H1 (cell line): ENCODE measurements around the gene TMIGD2. TPM values are rescaled to one million over a fixed set of nuclear protein-coding genes. Genes with fewer than 3 reads are reported as not detected.
A peak's percentile ranks its signal among the peaks of the same experiment; 100 is the strongest.

Experiments
- ASH2L ChIP-seq: fragments of 200-600, 300-600 bp; sonication (generic); IDR thresholded peaks from one replicate; pipeline ENCODE4 v1.7.1; 2017; ENCODE audit warnings: low read length
- ATF2 ChIP-seq: IDR thresholded peaks from 2 replicates; pipeline ENCODE4 v1.6.1; 2012; ENCODE audit warnings: low read length, inconsistent platforms
- CREB1 ChIP-seq: IDR thresholded peaks from 2 replicates; pipeline ENCODE4 v1.6.1; 2012; ENCODE audit warnings: inconsistent platforms
- EGR1 ChIP-seq: IDR thresholded peaks from 2 replicates; pipeline ENCODE4 v1.6.1; 2011; ENCODE audit warnings: low read depth, low read length, borderline replicate concordance
- FOSL1 ChIP-seq: IDR thresholded peaks from 2 replicates; pipeline ENCODE4 v1.6.1; 2011; ENCODE audit warnings: mild to moderate bottlenecking, low read depth, low read length, moderate library complexity; ENCODE audit not compliant: insufficient read depth
- HDAC2 ChIP-seq, 2 experiments: fragments of 300-600 bp in 1 of 2; sonication (generic) in 1 of 2; IDR thresholded peaks; 2 replicates each; pipeline ENCODE4 v1.6.1; 2011 to 2012; ENCODE audit warnings: low read depth in 2 of 2, low read length in 2 of 2, mild to moderate bottlenecking in 2 of 2, moderate library complexity in 2 of 2, borderline replicate concordance in 1 of 2, inconsistent platforms in 1 of 2
- HDAC6 ChIP-seq: IDR thresholded peaks from one replicate; pipeline ENCODE4 v1.7.1; 2012; ENCODE audit warnings: low read depth, mild to moderate bottlenecking, inconsistent platforms, low read length, moderate library complexity
- JUND ChIP-seq: IDR thresholded peaks from 2 replicates; pipeline ENCODE4 v1.6.1; 2011; ENCODE audit warnings: mild to moderate bottlenecking, improper control_type of control experiment, low read length
- KDM5A ChIP-seq: fragments of 200-600 bp; IDR thresholded peaks from 2 replicates; pipeline ENCODE4 v1.7.1; 2012; ENCODE audit warnings: mild to moderate bottlenecking, low read length, inconsistent platforms, mixed read lengths
- MAX ChIP-seq: IDR thresholded peaks from 2 replicates; pipeline ENCODE4 v1.6.1; 2012; ENCODE audit warnings: inconsistent platforms
- NRF1 ChIP-seq: IDR thresholded peaks from 2 replicates; pipeline ENCODE4 v1.6.1; 2011; ENCODE audit warnings: mild to moderate bottlenecking, low read depth, low read length, improper control_type of control experiment
- PHF8 ChIP-seq: fragments of 200-600 bp; sonication (generic); conservative IDR thresholded peaks from 2 replicates; pipeline ENCODE4 v1.7.1; 2012; ENCODE audit warnings: low read depth, mild to moderate bottlenecking, inconsistent platforms, low read length, moderate library complexity
- POLR2A ChIP-seq, 2 experiments: IDR thresholded peaks; 1 replicate in 1 of 2; 2 replicates in 1 of 2; pipeline ENCODE4 v1.6.1; 2011; ENCODE audit warnings: low read depth in 2 of 2, low read length in 2 of 2, mild to moderate bottlenecking in 2 of 2; ENCODE audit errors: control extremely low read depth in 1 of 2
- POLR2AphosphoS5 ChIP-seq: IDR thresholded peaks from 2 replicates; pipeline ENCODE4 v1.6.1; 2011; ENCODE audit warnings: low read depth, low read length
- RAD21 ChIP-seq, 2 experiments: IDR thresholded peaks in 1 of 2; conservative IDR thresholded peaks in 1 of 2; 2 replicates each; pipeline ENCODE4 v1.6.1; 2011; ENCODE audit warnings: low read depth in 2 of 2, low read length in 2 of 2, improper control_type of control experiment in 1 of 2, inconsistent platforms in 1 of 2, mild to moderate bottlenecking in 1 of 2, moderate library complexity in 1 of 2
- RNF2 ChIP-seq: fragments of 200-900, 300-1000 bp; sonication (generic); IDR thresholded peaks from 2 replicates; pipeline ENCODE4 v1.7.1; 2016; ENCODE audit warnings: borderline replicate concordance, low read depth, mild to moderate bottlenecking, antibody characterized with exemption, low read length; ENCODE audit not compliant: poor library complexity, severe bottlenecking; ENCODE audit errors: missing control alignments
- RXRA ChIP-seq: IDR thresholded peaks from 2 replicates; pipeline ENCODE4 v1.6.1; 2011; ENCODE audit warnings: low read depth, mild to moderate bottlenecking, low read length, moderate library complexity; ENCODE audit not compliant: insufficient read depth
- SIN3A ChIP-seq, 2 experiments: IDR thresholded peaks in 1 of 2; conservative IDR thresholded peaks in 1 of 2; 2 replicates each; pipeline ENCODE4 v1.6.1; 2011 to 2012; ENCODE audit warnings: low read length in 2 of 2, improper control_type of control experiment in 1 of 2, low read depth in 1 of 2, mild to moderate bottlenecking in 1 of 2
- SP1 ChIP-seq: IDR thresholded peaks from 2 replicates; pipeline ENCODE4 v1.6.1; 2011; ENCODE audit warnings: low read depth, low read length
- SP4 ChIP-seq: IDR thresholded peaks from 2 replicates; pipeline ENCODE4 v1.6.1; 2012; ENCODE audit warnings: low read length, inconsistent platforms
- TEAD4 ChIP-seq: IDR thresholded peaks from 2 replicates; pipeline ENCODE4 v1.6.1; 2012; ENCODE audit warnings: low read depth, low read length, inconsistent platforms, mixed read lengths
- polyA plus RNA-seq, 7 experiments: library from polyadenylated mRNA; depleted of rRNA in 3 of 7; stranded (reverse) in 5 of 7; unstranded in 2 of 7; fragments of >200 nt in 5 of 7; fragments of 200-250 nt in 2 of 7; gene quantifications; 1 replicate in 5 of 7; 2 replicates in 1 of 7; 4 replicates in 1 of 7; pipeline versions ENCODE4 v1.2.1 to v1.2.3, GENCODE V29; 2011 to 2013; ENCODE audit warnings: missing spikeins in 2 of 7, mixed read lengths in 2 of 7
- total RNA-seq: library from RNA; stranded (reverse); fragmentation: NEBNext Ultra II Directional; extraction: Animal tissue kit (Norgen Biotek cat#: 25700); gene quantifications from 2 replicates; pipeline ENCODE4 v1.2.1, GENCODE V29; 2021

Gene TMIGD2
- total and polyA plus RNA-seq, 2 of the 8 experiments (the other 6 are each of a cell fraction or from before 2014, with no cell fraction given): 0.39 to 0.41 TPM

- TF ChIP-seq PHF8 (peak; percentile 96), POLR2A (IDR thresholded peaks at IDR 0.05; ENCODE audit: control extremely low read depth in 1 of 2, low read depth in 2 of 2, low read length in 2 of 2) (peak; percentile 90 to 97), ASH2L (peak; percentile 67), EGR1 (peak; percentile 48; the same call in 1 of the 2 replicates), SP1 (peak; percentile 100), SP4 (peak; percentile 96), ATF2 (peak; percentile 52; the same call in 1 of the 2 replicates), CREB1 (peak; percentile 91), HDAC6 (no peak), TEAD4 (0 out of 2 replicates have a peak, but pooled peaks have one; percentile 13), RAD21 (IDR thresholded peaks at IDR 0.05 in 1 of 2, conservative IDR thresholded peaks at IDR 0.05 in 1 of 2; ENCODE audit: low read depth in 2 of 2, low read length in 2 of 2) (peak; percentile 12 to 42; a peak in 3 of 4 replicates), KDM5A (peak; percentile 90), HDAC2 (IDR thresholded peaks at IDR 0.05; ENCODE audit: borderline replicate concordance in 1 of 2, low read depth in 2 of 2, low read length in 2 of 2) (0 out of 4 replicates have a peak, but pooled peaks have one; percentile 25 to 51), RXRA (no peak), MAX (peak; percentile 94), RNF2 (no peak), JUND (peak; percentile 38), FOSL1 (no peak), POLR2AphosphoS5 (peak; percentile 82; the same call in 1 of the 2 replicates), SIN3A (conservative IDR thresholded peaks at IDR 0.05 in 1 of 2, IDR thresholded peaks at IDR 0.05 in 1 of 2; ENCODE audit: low read depth in 1 of 2, low read length in 2 of 2) (no peak; a peak in 1 of 4 replicates), NRF1 (no peak)
Measured at GRCh38 chr19:4246767-4247593, 55.2 kb downstream of the TMIGD2 start, which contains the start of gene YJU2 (continued).
